GM10266 (cell line): ENCODE measurements around the gene ACKR3.

Experiments used
- DNase-seq: peaks from one replicate; pipeline ENCODE4 v3.0.0; 2012; ENCODE audit errors: extremely low spot score
- TF ChIP-seq, protein P1 (sequence below): IDR thresholded peaks from 2 replicates; pipeline ENCODE4 v1.5.1; 2012; ENCODE audit warnings: mild to moderate bottlenecking, low read depth; ENCODE audit not compliant: control insufficient read depth, insufficient read depth; ENCODE audit errors: missing control alignments

ACKR3 gene

DNA sequence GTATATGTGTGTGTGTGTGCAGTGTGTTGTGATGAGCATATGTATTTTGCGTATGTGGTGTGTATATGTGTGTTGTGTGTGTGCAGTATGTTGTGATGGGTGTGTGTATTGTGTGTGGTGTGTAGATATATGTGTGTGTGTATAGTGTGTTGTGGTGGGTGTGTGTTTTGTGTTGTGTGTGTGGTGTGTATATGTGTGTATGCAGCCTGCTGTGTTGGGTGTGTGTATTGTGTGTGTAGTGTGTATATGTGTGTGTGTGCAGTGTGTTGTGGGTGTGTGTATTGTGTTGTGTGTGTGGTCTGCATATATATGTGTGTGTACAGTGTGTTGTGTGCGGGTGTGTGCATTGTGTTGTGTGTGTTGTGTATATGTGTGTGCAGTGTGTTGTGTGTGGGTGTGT lies 23.9 kb downstream of the ACKR3 start:
- no peak for DNase-seq
- TF ChIP-seq, protein P1, sequence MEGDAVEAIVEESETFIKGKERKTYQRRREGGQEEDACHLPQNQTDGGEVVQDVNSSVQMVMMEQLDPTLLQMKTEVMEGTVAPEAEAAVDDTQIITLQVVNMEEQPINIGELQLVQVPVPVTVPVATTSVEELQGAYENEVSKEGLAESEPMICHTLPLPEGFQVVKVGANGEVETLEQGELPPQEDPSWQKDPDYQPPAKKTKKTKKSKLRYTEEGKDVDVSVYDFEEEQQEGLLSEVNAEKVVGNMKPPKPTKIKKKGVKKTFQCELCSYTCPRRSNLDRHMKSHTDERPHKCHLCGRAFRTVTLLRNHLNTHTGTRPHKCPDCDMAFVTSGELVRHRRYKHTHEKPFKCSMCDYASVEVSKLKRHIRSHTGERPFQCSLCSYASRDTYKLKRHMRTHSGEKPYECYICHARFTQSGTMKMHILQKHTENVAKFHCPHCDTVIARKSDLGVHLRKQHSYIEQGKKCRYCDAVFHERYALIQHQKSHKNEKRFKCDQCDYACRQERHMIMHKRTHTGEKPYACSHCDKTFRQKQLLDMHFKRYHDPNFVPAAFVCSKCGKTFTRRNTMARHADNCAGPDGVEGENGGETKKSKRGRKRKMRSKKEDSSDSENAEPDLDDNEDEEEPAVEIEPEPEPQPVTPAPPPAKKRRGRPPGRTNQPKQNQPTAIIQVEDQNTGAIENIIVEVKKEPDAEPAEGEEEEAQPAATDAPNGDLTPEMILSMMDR, result no peak

DNA sequence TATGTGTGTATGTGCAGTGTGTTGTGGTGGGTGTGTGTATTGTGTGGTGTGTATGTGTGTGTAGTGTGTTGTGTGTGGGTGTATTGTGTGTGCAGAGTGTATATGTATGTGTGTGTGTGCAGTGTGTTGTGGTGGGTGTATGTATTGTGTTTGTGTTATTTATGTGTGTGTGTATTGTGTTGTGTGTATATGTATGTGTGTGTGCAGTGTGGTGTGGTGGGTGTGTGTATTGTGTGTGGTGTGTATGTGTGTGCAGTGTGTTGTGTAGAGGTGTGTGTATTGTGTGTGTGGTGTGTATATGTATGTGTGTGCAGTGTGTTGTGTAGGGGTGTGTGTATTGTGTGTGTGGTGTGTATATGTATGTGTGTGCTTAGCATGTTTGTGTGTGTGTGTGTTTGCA lies 24.3 kb downstream of the ACKR3 start:
- TF ChIP-seq, protein P1, result no peak
- no peak for DNase-seq

DNA sequence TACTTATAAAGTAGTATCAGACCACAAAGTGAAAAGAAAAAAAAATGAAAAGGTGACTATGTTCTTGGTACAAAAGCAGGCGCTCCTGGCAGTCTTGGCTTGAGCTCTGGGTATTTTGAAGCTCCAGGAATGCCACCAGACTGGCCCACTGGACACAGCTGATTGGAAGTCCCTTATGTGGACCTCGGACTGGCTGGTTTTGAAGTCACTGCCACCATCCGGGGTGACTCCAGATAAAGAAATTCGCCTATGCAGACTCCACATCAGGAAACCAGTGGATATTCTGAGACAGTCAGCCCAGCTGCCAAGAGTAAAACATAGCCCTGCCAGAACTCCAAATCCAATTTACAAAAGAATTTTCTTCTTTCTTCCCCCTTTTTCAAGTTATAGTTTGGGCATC lies 28.0 kb downstream of the ACKR3 start:
- DNase-seq, result no peak
- TF ChIP-seq, protein P1, result no peak

DNA sequence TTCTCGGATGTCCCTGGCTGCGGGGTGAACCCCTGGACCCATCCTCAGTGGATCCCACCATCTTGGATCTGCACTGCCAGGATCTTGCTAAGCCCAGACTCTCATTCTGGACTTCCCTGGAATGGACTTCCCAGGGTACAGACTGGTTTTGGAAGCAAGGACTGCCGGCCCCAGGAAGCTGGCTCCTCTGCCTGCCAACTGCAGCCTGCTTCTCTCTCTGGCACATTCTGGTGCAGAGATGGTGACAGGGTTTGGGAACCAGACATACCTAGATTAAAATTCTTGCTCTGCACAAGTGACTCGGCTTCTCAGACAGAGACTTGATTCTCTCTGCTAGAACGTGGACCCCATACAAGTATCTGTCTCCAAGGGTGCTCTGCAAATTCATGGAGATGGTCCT lies 29.4 kb downstream of the ACKR3 start:
- TF ChIP-seq, protein P1, result no peak
- DNase-seq, result no peak

DNA sequence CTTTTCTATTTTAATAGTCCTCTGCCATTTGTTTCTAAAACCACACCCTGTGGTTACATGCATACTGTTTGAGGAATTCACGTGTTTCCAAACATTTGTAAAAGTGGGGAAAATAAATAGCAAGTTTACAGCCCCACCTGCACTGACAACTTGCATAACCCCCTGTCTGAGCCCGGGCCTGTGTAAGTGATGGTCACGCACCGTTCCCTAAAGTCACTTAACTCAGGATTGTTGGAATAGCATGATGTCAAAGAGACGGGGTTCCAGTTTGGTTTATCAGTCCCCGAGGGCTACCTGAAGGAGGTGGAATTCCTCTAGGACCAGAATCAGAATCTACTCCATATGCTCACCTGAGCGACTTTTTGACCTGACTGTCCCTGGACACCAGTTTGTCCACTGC lies 30.5 kb downstream of the ACKR3 start:
- TF ChIP-seq, protein P1, result no peak
- no peak for DNase-seq

DNA sequence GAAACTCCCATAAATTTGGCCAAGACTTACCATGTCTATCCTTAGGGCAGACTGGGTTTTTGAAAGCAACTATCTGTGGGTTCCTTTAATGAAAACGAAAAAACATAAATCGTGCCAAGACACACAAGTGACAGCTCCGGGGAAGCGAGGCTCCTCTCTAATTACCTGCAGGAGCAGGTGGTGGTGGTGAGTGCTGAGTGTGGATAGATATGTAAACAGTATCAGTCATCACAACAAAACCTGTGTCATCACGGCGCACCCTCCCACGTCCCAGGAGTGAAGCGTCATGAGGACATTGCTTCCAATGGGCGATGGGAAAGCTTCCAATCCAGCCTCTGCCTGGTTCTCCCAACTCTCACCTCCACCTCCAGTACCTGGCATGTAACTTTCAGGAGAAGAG lies 31.3 kb downstream of the ACKR3 start:
- TF ChIP-seq, protein P1, result no peak
- no peak for DNase-seq

DNA sequence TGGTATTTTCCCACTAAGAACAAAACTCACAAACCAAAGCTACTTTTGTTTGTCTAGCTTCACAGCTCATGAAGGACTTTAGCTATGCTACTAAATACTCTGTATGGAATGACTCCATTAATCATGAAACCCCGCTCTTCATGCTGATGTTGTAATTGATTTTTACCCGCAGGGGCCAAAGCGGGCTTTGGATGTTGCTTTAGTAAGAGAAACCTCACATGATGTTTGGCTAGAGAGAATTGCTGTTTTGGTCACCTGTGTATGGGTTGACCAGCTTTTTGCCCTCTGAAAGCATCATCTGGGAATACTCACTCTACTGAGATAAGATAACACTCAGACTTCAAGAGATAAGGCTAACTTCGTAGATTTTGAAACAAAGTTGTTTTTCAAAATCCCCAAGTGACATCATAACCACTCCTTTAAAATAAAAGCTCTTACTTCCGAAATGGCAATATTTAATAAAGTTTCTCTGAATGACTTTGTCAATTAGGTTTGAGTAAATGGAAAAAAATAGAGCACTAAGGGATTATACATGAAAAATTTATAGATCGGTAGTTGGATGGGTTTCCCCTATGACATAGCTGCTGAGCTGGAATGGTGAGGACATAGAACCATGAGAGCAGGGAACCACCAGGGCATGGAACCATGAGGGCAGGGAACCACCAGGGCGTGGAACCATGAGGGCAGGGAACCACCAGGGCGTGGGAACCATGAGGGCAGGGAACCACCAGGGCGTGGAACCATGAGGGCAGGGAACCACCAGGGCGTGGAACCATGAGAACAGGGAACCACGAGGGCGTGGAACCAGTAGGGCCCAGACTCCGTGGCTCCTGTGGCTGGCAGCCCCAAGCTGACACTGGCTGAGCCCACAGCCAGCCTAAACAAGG lies 31.9 kb downstream of the ACKR3 start:
- DNase-seq, result no peak
- TF ChIP-seq, protein P1, result no peak
